HK-2 (cell line): Measurements from ENCODE around the gene UBE2Q1.

Source experiments
- DNase-seq: peaks from one replicate; pipeline ENCODE4 v3.0.0-alpha.2; 2018; ENCODE audit not compliant: unreplicated experiment

Gene UBE2Q1

GRCh38 chr1:154502744-154503115, 55.7 kb downstream of the UBE2Q1 start:
- peak; percentile 26 for DNase-seq

DNA sequence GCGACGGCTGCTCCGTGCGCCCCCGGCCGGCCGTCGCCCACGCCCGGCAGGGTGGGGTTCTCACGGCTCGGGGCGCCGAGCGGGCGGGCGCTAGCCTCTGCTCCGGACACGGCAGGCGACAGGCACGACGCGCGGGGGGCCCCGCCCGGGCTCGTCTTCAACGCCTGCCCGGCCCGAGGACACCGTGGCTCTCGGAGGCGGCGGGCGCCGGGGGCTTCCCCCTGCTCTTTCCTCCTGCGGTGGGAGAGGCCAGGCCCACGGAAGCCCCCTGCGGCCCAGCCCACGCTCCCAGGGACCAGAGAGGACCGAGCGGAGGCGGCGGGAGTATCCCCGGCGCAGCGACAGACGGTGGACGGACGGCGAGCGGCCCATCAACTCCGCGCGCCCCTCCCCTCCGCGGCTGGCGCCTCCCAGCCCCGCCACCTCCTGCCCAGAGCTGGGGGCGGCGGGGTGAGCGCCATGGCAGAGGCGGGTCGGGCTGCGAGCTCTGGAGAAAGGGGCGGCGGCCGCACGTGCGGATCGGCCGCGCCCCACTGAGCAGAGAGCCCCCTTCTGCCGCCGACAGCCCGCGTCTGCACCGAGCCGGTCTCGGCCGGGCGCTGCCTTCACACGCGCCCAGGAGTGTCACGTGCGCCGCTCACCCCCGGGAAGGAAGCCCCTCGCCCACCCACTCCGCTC, 56.3 kb downstream of the UBE2Q1 start, which contains the start of the genes SHE and TDRD10:
Gene SHE (minus strand): TSS at position 347 of the 678 bp plus-strand sequence. CDS start 386 bp downstream, outside the sequence.
Gene TDRD10 (plus strand): TSS at position 154 of the 678 bp plus-strand sequence. CDS start 4,685 bp downstream, outside the sequence.
- DNase-seq, result peak; percentile 39

DNA sequence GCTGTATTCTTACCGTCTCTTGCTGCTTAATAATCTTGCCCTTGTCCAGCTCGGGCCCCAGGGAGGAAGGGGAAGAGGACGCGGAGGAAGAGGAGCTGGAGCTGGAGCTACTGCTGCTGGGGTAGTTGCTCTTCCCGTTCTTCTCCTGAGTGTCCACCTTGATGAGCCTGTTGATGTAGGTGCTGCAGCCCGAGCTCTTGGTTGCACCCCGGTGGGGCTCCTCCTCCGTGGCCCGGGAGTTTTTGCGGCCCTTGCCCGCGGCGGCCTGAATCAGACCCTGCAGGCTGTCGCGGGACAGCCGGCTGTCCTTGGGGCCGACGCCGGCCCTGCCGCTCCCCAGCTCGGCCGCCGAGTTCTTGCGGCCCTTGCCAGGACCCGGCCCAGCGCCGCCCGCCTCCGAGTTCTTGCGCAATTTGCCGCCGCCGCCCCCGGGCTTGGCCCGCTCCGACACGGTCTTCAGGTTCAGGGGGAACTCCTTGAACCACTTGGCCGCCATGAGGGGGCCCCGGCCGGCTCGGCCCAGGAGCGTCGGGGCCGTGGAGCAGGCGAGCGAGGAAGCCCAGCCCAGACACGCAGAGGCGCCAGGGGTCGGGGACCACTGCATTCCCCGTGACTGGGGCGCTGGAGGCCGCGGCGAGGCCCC, 56.9 kb downstream of the UBE2Q1 start:
- peak; percentile 28 for DNase-seq

DNA sequence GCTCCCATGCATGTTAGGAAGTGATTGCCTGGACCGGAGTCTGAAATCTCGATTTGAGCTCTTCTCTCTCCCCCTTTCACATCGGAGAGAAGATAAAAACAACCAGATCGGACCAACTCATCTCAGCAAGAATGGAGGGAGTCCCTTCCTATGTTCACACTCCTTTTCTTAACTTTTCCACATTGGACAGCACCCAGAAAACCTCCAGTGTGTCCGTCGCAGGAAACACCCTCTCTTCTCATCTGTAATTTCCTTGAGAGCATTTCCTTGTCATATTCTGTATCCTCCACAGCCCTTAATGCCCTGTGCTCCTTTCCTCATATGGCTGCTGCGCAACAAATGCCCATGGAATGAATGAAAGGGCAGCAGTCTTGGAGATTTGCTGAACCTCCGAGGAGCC, 57.9 kb downstream of the UBE2Q1 start:
- no peak for DNase-seq

- no peak for DNase-seq
Measured at GRCh38 chr1:154499446-154499845, 59.0 kb downstream of the UBE2Q1 start.
